K562 (cell line): ENCODE measurements around the gene PCSK2. TPM values are rescaled to one million over a fixed set of nuclear protein-coding genes. Genes with fewer than 3 reads are reported as not detected.

Experiments
- ATAC-seq: fragments of 200-7000 bp; cut with Tn5 transposase; 3 replicates; pipeline ENCODE4 v1.9.1; 2020; ENCODE audit warnings: moderate library complexity
- BruUV-seq: library from RNA; stranded (reverse); fragments of 400-500 nt; replicated peaks from 2 replicates; lab custom pipeline; 2021; lab: Mats Ljungman, UMichigan
- CTCF ChIA-PET: fragments of 300-600 bp; formaldehyde crosslinking; extraction: SDS; loops from one replicate; lab custom pipeline; 2021; ENCODE audit warnings: low intra/inter-chr PET ratio; lab: Yijun Ruan, JAX
- POLR2A ChIA-PET: fragments of 300-600, 350-650 bp; sonication (Branson Sonifier 250); formaldehyde crosslinking; extraction: SDS; loops from one replicate; lab custom pipeline; 2021; ENCODE audit warnings: antibody characterized with exemption, inconsistent platforms; lab: Yijun Ruan, JAX
- DNase-seq, 4 experiments: peaks; one replicate each; pipeline versions ENCODE4 v3.0.0 to v3.0.0-alpha.2; 2011 to 2018; ENCODE audit warnings: low spot score in 3 of 4, mixed read lengths in 3 of 4; ENCODE audit errors: extremely low read depth in 1 of 4
- FAIRE-seq: peaks from 2 replicates; lab custom pipeline; 2011; peaks lifted over from hg19 to GRCh38; lab: Jason Lieb, UNC
- H2AFZ ChIP-seq: 2 replicates; pipeline ENCODE4 v1.6.0; 2011; ENCODE audit warnings: low read depth, low read length, control low read depth, inconsistent platforms
- H3K27ac ChIP-seq: fragments of 200-600 bp; 3 replicates; pipeline ENCODE4 v1.8.0; 2011; ENCODE audit warnings: low read depth, mild to moderate bottlenecking, control low read depth, inconsistent platforms, low read length, moderate library complexity, mixed read lengths; ENCODE audit errors: extremely low read depth
- H3K27me3 ChIP-seq, 2 experiments: fragments of 300-600 bp in 1 of 2; 2 replicates in 1 of 2; 3 replicates in 1 of 2; pipeline versions ENCODE4 v1.6.0 to v1.8.0; 2011; ENCODE audit warnings: inconsistent platforms in 2 of 2, low read length in 2 of 2, mild to moderate bottlenecking in 1 of 2, mixed read lengths in 1 of 2, moderate library complexity in 1 of 2; ENCODE audit not compliant: control insufficient read depth in 2 of 2, insufficient read depth in 2 of 2
- H3K36me3 ChIP-seq: fragments of 300-600 bp; 3 replicates; pipeline ENCODE4 v1.8.0; 2011; ENCODE audit warnings: mild to moderate bottlenecking, low read length, inconsistent platforms; ENCODE audit not compliant: control insufficient read depth, insufficient read depth
- H3K4me1 ChIP-seq, 2 experiments: fragments of 200-600 bp in 1 of 2; replicated peaks in 1 of 2; 2 replicates in 1 of 2; 3 replicates in 1 of 2; pipeline versions ENCODE4 v1.5.1 to v1.8.0; 2011; ENCODE audit warnings: inconsistent platforms in 2 of 2, low read length in 2 of 2, mild to moderate bottlenecking in 1 of 2, mixed read lengths in 1 of 2, moderate library complexity in 1 of 2; ENCODE audit not compliant: control insufficient read depth in 2 of 2, insufficient read depth in 2 of 2
- H3K4me2 ChIP-seq: 2 replicates; pipeline ENCODE4 v1.6.1; 2011; ENCODE audit warnings: low read length, control low read depth, inconsistent platforms, mixed read lengths; ENCODE audit not compliant: insufficient read depth
- H3K4me3 ChIP-seq: fragments of 200-600 bp; sonication (generic), shearing (Covaris generic); 2 replicates; pipeline ENCODE4 v1.5.1; 2016; ENCODE audit warnings: control low read depth, inconsistent platforms
- H3K79me2 ChIP-seq: fragments of 200-600 bp; 3 replicates; pipeline ENCODE4 v1.8.0; 2011; ENCODE audit warnings: low read length, inconsistent platforms; ENCODE audit not compliant: control insufficient read depth, insufficient read depth
- H3K9ac ChIP-seq, 2 experiments: 2 replicates each; pipeline versions ENCODE4 v1.6.0 to v1.6.1; 2011; ENCODE audit warnings: low read depth in 2 of 2, low read length in 2 of 2, control low read depth in 1 of 2, inconsistent platforms in 1 of 2, mild to moderate bottlenecking in 1 of 2, mixed read lengths in 1 of 2; ENCODE audit not compliant: insufficient read depth in 1 of 2
- H3K9me1 ChIP-seq: one replicate; pipeline ENCODE4 v1.6.0; 2011; ENCODE audit warnings: inconsistent platforms, mild to moderate bottlenecking, low read length, moderate library complexity; ENCODE audit not compliant: control insufficient read depth, insufficient read depth
- H3K9me3 ChIP-seq: replicated peaks from 2 replicates; pipeline ENCODE4 v1.5.1; 2011; ENCODE audit warnings: low read depth, low read length, inconsistent platforms; ENCODE audit not compliant: control insufficient read depth, insufficient read depth
- H4K20me1 ChIP-seq: replicated peaks from 2 replicates; pipeline ENCODE4 v1.6.1; 2011; ENCODE audit warnings: low read length, inconsistent platforms, mixed read lengths; ENCODE audit not compliant: control insufficient read depth, insufficient read depth
- CBFB ChIP-seq: sonication (generic); formaldehyde crosslinking; IDR thresholded peaks from 2 replicates; pipeline ENCODE4 v1.4.0; 2020; ENCODE audit warnings: mild to moderate bottlenecking, missing genetic modification reagents
- CEBPG ChIP-seq, 3 experiments: fragments of 200-800 bp in 1 of 3; sonication (Bioruptor generic) in 1 of 3; sonication (generic) in 1 of 3; formaldehyde crosslinking in 1 of 3; IDR thresholded peaks in 2 of 3; conservative IDR thresholded peaks in 1 of 3; 2 replicates each; pipeline versions ENCODE4 v1.6.1 to v1.8.0; 2016 to 2022; ENCODE audit warnings: missing compliant biosample characterization in 2 of 3, missing genetic modification characterization in 2 of 3, mild to moderate bottlenecking in 1 of 3, missing genetic modification reagents in 1 of 3
- CXXC5 ChIP-seq: fragments of 250-450 bp; sonication (Bioruptor Pico); IDR thresholded peaks from 2 replicates; pipeline ENCODE4 v1.8.0; 2022; ENCODE audit warnings: inconsistent platforms, mild to moderate bottlenecking, moderate library complexity
- GABPB1 ChIP-seq: sonication (generic); formaldehyde crosslinking; IDR thresholded peaks from 2 replicates; pipeline ENCODE4 v1.8.0; 2022; ENCODE audit warnings: mild to moderate bottlenecking, missing genetic modification reagents
- GABPB2 ChIP-seq: fragments of 250-450 bp; sonication (Bioruptor Pico); conservative IDR thresholded peaks from 2 replicates; pipeline ENCODE4 v1.5.1; 2021; ENCODE audit warnings: mild to moderate bottlenecking
- PHF20 ChIP-seq: fragments of 450-650 bp; IDR thresholded peaks from 2 replicates; pipeline ENCODE4 v1.6.1; 2018; ENCODE audit not compliant: partially characterized antibody
- POLR2G ChIP-seq: fragments of 200-400 bp; formaldehyde crosslinking; IDR thresholded peaks from 2 replicates; pipeline ENCODE4 v1.6.1; 2017; ENCODE audit warnings: low read depth, mild to moderate bottlenecking, antibody characterized with exemption, low read length, moderate library complexity
- SAFB2 ChIP-seq: fragments of 200-400 bp; formaldehyde crosslinking; IDR thresholded peaks from 2 replicates; pipeline ENCODE4 v1.6.1; 2018; ENCODE audit warnings: borderline replicate concordance, low read length, low read depth, moderate library complexity; ENCODE audit not compliant: severe bottlenecking
- SOX6 ChIP-seq: fragments of 450-650 bp; IDR thresholded peaks from 2 replicates; pipeline ENCODE4 v1.6.1; 2014; ENCODE audit warnings: mild to moderate bottlenecking
- SP1 ChIP-seq: sonication (generic); formaldehyde crosslinking; IDR thresholded peaks from 2 replicates; pipeline ENCODE4 v1.8.1; 2022; ENCODE audit warnings: mild to moderate bottlenecking, missing genetic modification reagents
- ZBTB9 ChIP-seq: fragments of 450-650 bp; formaldehyde crosslinking; IDR thresholded peaks from 2 replicates; pipeline ENCODE4 v1.4.0; 2020; ENCODE audit warnings: mild to moderate bottlenecking, moderate library complexity
- ZKSCAN3 ChIP-seq: fragments of 250-450 bp; sonication (Bioruptor Pico); IDR thresholded peaks from 2 replicates; pipeline ENCODE4 v1.4.0; 2020
- ZNF184 ChIP-seq: sonication (generic); formaldehyde crosslinking; IDR thresholded peaks from 2 replicates; pipeline ENCODE4 v1.5.0; 2020; ENCODE audit warnings: missing genetic modification reagents
- ZNF253 ChIP-seq: fragments of 250-450 bp; sonication (Bioruptor Pico); conservative IDR thresholded peaks from 2 replicates; pipeline ENCODE4 v1.6.1; 2021; ENCODE audit warnings: mild to moderate bottlenecking
- ZNF408 ChIP-seq: fragments of 250-450 bp; sonication (Bioruptor Pico); IDR thresholded peaks from 2 replicates; pipeline ENCODE4 v1.4.0; 2020; ENCODE audit warnings: low read depth, mild to moderate bottlenecking, moderate library complexity
- WGBS: fragments of 100-300 bp; shearing (Covaris generic); methylation state at CpG from one replicate; pipeline ENCODE4 v1.1.6; 2016; ENCODE audit warnings: low coverage, mixed read lengths; ENCODE audit not compliant: insufficient coverage; ENCODE audit errors: missing lambda C conversion rate; 5-methylcytosine and 5-hydroxymethylcytosine counted together
- in situ Hi-C: fragments of 300-500 bp; cut with MboI; formaldehyde crosslinking; loops from 4 replicates; pipeline ENCODE4 v1.15.0; 2018; ENCODE audit warnings: inconsistent platforms, mixed read lengths
- intact Hi-C: fragments of 100-400 bp; cut with micrococcal nuclease; formaldehyde crosslinking; loops from 2 replicates; pipeline ENCODE4 v1.14.2; 2022
- polyA plus RNA-seq, 8 experiments: library from polyadenylated mRNA; depleted of rRNA in 4 of 8; stranded (reverse) in 5 of 8; unstranded in 3 of 8; fragments of >200 nt; fragmentation: Nextera tagmentation in 2 of 8; fragmentation: Illumina TruSeq in 1 of 8; extraction: Ambion mirVana in 2 of 8; extraction: Trizol in 1 of 8; gene quantifications; 2 replicates each; pipeline versions ENCODE4 v1.2.1 to v1.2.3, GENCODE V29; 2011 to 2014; ENCODE audit warnings: inconsistent platforms in 1 of 8, missing spikeins in 1 of 8
- total RNA-seq, 7 experiments: library from RNA; depleted of rRNA in 6 of 7; stranded (reverse); fragments of >200 nt in 6 of 7; fragmentation: Illumina TruSeq in 2 of 7; extraction: Trizol in 2 of 7; gene quantifications; 2 replicates each; pipeline versions ENCODE4 v1.2.1 to v1.2.3, GENCODE V29; 2011 to 2021; ENCODE audit warnings: low replicate concordance in 1 of 7
- TF ChIP-seq, protein P1 (sequence below), 3 experiments: fragments of 200-800 bp in 1 of 3; sonication (Bioruptor generic) in 1 of 3; sonication (generic) in 1 of 3; formaldehyde crosslinking in 1 of 3; IDR thresholded peaks; 2 replicates each; pipeline versions ENCODE4 v1.6.1 to v1.8.0; 2016 to 2022; ENCODE audit warnings: mild to moderate bottlenecking in 2 of 3, missing compliant biosample characterization in 2 of 3, missing genetic modification characterization in 2 of 3, missing genetic modification reagents in 1 of 3
- TF ChIP-seq, protein P2 (sequence below): fragments of 450-650 bp; formaldehyde crosslinking; conservative IDR thresholded peaks from 2 replicates; pipeline ENCODE4 v1.4.0; 2022; ENCODE audit warnings: mild to moderate bottlenecking, missing genetic modification characterization

Gene PCSK2
- total and polyA plus RNA-seq, 9 of the 15 experiments (the other 6 are each of a cell fraction or from before 2014, with no cell fraction given), result 0.04 to 0.07 (median 0.05) TPM; not detected in 6

- DNase-seq (no peak), FAIRE-seq (no peak), ATAC-seq (no peak)
- Histone ChIP-seq H3K9ac (no peak overlapping the region), H3K79me2 (no peaks in the 10 kb centered on the region), H3K27ac (no peak overlapping the region), H4K20me1 (no peaks in the 10 kb centered on the region), H3K27me3 (peaks cover 0 to 19% of the 10 kb centered on the region in 2 experiments; a peak in 2 of 5 replicates), H3K9me3 (no peaks in the 10 kb centered on the region), H3K4me1 (no peaks in the 10 kb centered on the region), H3K4me2 (no peak overlapping the region), H3K9me1 (no peaks in the 10 kb centered on the region), H3K36me3 (no peaks in the 10 kb centered on the region), H2AFZ (no peak overlapping the region), H3K4me3 (no peak overlapping the region)
- BruUV-seq, result no TSS peak
- no peak for TF ChIP-seq CXXC5 (CRISPR knock-in tag)
- no peak for TF ChIP-seq ZNF253
- TF ChIP-seq, protein P1, sequence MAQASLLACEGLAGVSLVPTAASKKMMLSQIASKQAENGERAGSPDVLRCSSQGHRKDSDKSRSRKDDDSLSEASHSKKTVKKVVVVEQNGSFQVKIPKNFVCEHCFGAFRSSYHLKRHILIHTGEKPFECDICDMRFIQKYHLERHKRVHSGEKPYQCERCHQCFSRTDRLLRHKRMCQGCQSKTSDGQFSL (CRISPR knock-in tag; IDR thresholded peaks at IDR 0.05), result no peak
- TF ChIP-seq, protein P1 (tag; IDR thresholded peaks at IDR 0.05), result no peak
- no peak for TF ChIP-seq ZKSCAN3 (CRISPR knock-in tag)
- no peak for TF ChIP-seq ZNF408 (CRISPR knock-in tag)
- no peak for TF ChIP-seq ZNF184
- TF ChIP-seq SOX6, result no peak
- TF ChIP-seq GABPB1 (CRISPR knock-in tag), result no peak
- TF ChIP-seq POLR2G, result no peak
- TF ChIP-seq CEBPG (CRISPR knock-in tag; IDR thresholded peaks at IDR 0.05), result no peak
- no peak for TF ChIP-seq CEBPG (tag; conservative IDR thresholded peaks at IDR 0.05 in 1 of 2, IDR thresholded peaks at IDR 0.05 in 1 of 2)
- no peak for TF ChIP-seq SP1
- TF ChIP-seq SAFB2, result no peak
- no peak for TF ChIP-seq PHF20
- no peak for TF ChIP-seq ZBTB9 (CRISPR knock-in tag)
- TF ChIP-seq GABPB2 (CRISPR knock-in tag), result no peak
- TF ChIP-seq, protein P2, sequence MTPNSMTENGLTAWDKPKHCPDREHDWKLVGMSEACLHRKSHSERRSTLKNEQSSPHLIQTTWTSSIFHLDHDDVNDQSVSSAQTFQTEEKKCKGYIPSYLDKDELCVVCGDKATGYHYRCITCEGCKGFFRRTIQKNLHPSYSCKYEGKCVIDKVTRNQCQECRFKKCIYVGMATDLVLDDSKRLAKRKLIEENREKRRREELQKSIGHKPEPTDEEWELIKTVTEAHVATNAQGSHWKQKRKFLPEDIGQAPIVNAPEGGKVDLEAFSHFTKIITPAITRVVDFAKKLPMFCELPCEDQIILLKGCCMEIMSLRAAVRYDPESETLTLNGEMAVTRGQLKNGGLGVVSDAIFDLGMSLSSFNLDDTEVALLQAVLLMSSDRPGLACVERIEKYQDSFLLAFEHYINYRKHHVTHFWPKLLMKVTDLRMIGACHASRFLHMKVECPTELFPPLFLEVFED, result no peak
- no peak for TF ChIP-seq CBFB (CRISPR knock-in tag)
- WGBS, result 0% methylated on average over 4 of the region's 5 CpGs
- intact Hi-C loops (no loop called here), in situ Hi-C loops (loop anchor here (25.0 kb wide), 1 partner anchor 764 kb away; the partner anchor contains the start of gene ZNF133)
- ChIA-PET POLR2A (no interaction called here), CTCF (no interaction called here)
Observed at GRCh38 chr20:17523326-17523725, 296.5 kb downstream of the PCSK2 start.
